ENCODE results near the gene NOC4L.

The NOC4L gene

GRCh38 chr12:132197581-132198354, 53.5 kb downstream of the NOC4L start:
- DNase-seq (ENCODE audit: low read depth): no peak

- DNase-seq (ENCODE audit: low read depth): no peak
These were observed 54.8 kb downstream of the NOC4L start for GRCh38 chr12:132199101-132199500.

- DNase-seq (ENCODE audit: low read depth): no peak
These were observed 55.5 kb downstream of the NOC4L start for GRCh38 chr12:132199526-132200319.

- no peak for DNase-seq (ENCODE audit: low read depth)
These were observed 56.5 kb downstream of the NOC4L start for GRCh38 chr12:132200800-132201199.

- DNase-seq (ENCODE audit: low read depth): no peak
These were observed 57.3 kb downstream of the NOC4L start for GRCh38 chr12:132201391-132202120.

Data from stimulated activated CD8-positive, alpha-beta memory T cell treated with anti-CD3 and anti-CD28 coated beads, Interleukin-12 subunit alpha, Interleukin-12 subunit beta, amount 100 ng/mL, for 1 hour (primary cell).